Stimulated activated CD8-positive, alpha-beta memory T cell treated with anti-CD3 and anti-CD28 coated beads, Interleukin-4, amount 100 ng/mL, for 1 hour (primary cell): ENCODE measurements around the gene COPS6.

ENCODE experiments used
- DNase-seq, 2 donors: peaks; one replicate each; pipeline ENCODE4 v3.0.0-alpha.2; 2020; ENCODE audit warnings: low read depth in 2 of 2, low spot score in 1 of 2

Gene COPS6

DNA sequence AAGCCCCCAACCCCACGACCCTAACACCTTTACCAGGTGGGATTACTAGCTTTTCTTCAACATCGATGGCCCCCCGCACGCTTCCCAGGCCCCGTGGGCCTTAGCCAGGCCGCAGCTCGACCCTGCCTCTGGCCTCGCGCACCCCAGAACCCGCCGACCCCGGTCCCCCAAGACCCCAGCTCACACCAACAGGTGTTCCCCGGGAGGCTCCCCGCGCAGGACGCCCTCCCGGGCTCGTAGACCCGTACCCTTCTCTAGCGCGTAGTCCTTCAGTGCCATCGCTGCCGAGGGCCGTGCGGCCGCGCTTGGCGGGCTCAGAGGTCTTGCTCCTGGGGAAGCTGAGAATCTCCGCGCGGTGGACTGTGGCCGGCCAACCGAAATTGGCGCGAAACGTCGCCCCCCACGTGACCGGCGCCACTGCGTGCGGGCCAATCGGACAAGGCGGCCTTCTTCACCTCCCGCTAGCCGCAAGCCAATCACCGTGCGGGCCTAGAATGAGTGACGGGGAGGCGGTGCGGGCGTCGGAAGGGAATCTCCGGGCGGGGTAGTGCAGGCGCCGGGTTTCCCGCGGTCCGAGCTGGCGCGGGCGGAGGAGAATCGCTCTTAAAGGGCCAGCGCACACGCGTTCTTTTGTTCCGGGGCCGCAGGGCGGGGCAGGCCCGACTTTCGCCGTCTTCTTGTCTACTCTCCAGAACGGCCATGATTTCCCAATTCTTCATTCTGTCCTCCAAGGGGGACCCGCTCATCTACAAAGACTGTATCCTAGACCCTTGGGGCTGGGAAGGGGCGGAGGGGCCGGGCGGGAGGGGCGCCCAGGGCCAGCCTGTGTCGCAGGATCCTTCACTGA is 12.5 kb downstream of the COPS6 start, which contains the start of the genes AP4M1 and MCM7:
AP4M1 (plus strand) TSS at position 628 of the 847 bp plus-strand sequence; CDS start at position 700, 72 bp downstream.
MCM7 (minus strand) TSS at position 382 of the 847 bp plus-strand sequence; CDS start at position 279, 103 bp downstream.
- peak; percentile 89 to 95 for DNase-seq

DNA sequence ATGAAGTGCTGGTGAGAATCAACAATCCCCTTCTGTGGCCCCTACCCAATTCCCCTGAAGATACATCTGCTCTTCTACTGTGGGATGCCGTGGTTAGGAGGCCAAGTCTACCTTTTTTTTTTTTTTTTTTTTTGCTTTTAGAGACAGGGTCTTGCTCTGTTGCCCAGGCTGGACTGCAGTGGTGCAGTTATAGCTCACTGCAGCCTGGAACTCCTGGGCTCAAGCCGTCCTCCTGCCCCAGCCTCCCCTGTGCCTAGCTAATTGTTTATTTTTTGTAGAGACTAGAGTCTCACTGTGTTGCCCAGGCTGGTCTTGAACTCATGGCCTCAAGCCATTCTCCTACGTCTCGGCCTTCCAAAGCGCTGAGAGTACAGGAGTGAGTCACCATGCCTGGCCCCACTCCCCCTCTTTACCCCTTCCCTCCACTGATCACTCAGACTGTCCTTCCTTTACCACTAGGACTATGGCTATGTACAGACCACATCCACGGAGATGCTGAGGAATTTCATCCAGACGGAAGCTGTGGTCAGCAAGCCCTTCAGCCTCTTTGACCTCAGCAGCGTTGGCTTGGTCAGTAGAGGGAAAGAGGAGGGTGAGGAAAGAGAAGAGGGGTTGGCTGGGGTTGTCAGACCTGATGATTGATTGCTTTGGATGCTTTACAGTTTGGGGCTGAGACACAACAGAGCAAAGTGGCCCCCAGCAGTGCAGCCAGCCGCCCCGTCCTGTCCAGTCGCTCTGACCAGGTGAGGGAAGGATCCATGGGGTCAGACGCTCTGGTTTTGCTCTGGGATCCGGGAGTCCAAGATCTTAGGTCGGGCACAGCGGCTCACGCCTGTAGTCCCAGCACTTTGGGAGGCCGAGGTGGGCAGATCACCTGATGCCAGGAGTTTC is 14.4 kb downstream of the COPS6 start:
- no peak for DNase-seq

DNA sequence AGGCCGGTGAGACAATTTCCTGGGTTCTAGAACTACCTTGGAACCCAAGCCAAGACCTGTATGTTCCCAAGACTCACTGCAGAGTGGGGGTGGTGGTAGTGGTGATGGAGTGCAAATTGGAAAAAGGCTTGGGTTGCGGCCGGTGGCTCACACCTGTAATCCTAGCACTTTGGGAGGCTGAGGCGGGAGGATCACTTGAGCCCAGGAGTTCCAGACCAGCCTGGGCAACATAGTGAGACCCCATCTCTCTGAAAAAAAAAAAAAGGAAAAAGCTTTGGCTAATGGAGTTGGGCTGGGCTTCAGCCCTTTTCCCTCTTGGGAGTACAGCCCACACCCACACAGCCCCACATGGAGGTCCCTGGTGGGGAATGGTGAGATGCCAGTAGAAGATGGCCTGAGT is 16.8 kb downstream of the COPS6 start:
- no peak for DNase-seq

DNA sequence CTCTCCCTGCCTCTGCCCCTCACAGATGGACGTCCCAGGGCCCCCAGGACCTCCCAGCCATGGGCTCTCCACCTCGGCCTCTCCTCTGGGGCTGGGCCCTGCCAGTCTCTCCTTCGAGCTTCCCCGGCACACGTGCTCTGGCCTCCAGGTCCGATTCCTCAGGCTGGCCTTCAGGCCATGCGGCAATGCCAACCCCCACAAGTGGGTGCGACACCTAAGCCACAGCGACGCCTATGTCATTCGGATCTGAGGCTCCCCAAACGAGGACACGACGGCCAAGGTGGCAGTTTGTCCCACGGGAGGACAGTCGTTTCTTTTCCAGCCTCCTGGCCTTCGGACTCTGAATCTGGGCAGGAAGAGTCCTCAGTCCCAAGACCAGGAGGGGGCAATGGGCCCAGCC is 17.9 kb downstream of the COPS6 start:
- DNase-seq, result no peak

DNA sequence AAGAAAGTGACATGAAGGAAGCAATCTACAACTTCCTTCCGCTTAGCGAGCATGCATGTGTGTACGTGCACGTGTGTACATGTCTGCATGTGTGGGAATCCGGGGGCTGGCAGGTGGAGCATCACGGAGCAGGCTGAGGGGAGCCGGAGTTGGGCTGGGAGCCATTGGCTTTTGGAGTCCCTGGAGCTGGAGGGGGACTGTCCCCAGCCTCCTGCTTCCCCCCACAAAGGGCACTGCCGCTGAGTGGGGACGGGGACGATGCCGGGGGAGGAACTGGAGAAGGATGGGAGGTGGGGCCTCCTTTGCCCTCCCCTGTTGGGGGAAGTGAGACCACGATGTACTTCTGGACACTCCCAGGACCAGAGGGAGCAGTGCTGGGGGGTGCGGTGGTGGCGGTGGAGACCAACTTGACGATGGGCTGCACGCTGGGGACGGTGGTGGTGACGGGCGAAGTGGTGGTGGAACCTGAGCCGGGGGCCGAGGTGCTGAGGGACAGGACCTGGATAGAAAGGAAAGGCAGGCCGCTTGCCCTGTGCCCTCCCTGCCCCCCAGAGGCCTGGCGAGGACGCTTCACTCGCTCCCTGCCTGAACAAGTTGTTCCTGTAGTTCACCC is 18.5 kb downstream of the COPS6 start:
- no peak for DNase-seq

DNA sequence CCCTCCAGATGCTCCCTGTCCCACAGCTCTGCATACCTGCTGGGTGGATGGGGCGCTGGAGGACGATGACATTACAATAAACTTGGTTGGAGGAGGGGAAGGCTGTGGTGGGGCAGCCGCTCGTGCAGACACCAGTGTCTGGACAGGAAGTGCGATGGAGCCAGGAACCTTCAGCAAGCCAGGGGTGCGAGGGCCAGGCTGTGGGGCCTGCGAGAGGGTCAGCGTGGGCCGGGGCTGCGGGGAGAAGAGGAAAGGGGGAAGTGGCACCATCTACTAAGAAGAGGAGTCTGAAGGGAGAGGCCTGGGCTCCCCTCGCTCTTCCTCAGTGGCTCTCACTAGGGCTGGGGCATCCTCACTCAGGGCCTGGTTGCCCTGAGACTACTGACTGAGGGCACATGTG is 19.1 kb downstream of the COPS6 start:
- no peak for DNase-seq

DNA sequence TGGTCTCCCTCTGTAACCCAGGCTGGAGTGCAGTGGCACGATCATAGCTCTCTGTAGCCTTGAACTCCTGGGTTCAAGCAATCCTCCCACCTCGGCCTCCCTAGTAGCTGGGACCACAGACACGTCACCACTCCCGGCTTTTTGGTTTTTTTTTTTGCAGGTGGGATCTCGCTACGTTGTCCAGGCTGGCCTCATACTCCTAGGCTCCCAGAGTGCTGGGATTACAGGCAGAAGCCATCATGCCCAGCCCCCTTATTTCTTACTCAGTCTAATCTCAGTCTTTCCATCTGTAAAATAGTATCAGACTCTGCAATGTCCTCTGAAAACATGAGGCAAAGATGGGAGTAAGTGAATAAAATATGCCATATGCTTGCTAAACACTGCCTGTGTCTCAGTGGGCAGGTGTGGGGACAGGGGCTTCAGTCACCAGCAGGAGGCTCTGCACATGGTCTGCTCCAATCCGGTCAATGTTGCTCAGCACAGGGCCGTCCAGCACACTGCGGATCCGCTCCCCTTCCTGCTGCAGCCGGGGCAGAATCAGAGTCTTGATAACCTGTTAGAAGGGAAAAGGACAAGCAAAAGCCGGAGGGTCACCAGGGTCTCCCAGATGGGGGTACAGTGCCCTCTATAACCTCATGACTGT is 20.9 kb downstream of the COPS6 start:
- DNase-seq, result no peak

DNA sequence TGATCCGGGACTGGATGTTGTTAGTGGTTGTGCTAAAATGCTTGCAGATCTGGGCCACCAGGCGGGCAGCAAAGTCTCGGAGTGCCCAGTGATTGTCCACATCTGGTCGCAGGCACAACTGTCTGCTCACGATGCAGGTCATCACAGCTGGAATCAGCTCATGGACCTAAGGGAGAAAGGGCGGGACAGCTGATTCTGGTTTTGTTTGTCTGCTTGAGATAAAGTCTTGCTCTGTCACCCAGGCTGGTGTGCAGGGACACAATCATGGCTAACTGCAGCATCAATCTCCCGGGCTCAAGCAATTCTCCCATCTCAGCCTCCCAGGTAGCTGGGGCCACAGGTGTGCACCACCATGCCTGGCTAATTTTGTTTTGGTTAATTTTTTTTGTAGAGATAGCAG is 22.4 kb downstream of the COPS6 start:
- DNase-seq, result no peak

DNA sequence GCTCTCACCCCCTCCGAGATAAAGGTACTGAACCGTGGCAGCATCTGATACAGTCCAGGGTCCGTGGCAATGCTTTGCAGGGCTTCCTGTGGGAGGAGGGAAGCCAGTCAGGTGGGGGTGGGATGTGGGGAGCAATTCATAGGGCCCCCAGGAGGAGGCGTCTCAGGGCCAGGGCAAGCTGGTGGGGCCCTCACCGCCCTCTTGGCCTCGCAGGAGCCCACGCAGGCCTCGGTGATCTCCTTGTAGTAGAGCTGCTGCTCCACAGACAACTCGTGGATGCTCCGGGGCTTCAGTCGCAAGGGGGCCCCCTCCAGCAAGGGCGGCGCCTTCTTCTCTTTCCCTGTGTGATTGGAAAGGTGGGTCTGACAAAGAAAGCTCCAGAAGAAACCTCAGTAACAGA is 23.1 kb downstream of the COPS6 start:
- DNase-seq, result no peak

DNA sequence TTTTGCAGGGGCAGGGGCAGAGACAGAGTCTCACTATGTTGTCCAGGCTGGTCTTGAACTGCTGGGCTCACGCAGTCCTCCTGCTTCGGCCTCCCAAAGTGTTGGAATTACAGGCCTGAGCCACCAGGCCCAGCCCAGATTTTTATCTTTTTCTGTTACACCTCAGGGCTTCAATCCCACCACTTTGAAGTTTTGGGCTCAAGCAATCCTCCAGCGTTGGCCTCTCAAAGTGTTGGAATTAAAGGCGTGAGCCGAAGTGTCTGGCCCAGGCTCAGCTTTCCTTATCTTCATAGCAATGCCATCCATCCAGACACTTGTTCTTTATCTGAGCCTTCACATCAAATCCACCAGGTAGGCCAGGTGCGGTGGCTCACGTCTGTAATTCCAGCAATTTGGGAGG is 26.3 kb downstream of the COPS6 start:
- no peak for DNase-seq

DNA sequence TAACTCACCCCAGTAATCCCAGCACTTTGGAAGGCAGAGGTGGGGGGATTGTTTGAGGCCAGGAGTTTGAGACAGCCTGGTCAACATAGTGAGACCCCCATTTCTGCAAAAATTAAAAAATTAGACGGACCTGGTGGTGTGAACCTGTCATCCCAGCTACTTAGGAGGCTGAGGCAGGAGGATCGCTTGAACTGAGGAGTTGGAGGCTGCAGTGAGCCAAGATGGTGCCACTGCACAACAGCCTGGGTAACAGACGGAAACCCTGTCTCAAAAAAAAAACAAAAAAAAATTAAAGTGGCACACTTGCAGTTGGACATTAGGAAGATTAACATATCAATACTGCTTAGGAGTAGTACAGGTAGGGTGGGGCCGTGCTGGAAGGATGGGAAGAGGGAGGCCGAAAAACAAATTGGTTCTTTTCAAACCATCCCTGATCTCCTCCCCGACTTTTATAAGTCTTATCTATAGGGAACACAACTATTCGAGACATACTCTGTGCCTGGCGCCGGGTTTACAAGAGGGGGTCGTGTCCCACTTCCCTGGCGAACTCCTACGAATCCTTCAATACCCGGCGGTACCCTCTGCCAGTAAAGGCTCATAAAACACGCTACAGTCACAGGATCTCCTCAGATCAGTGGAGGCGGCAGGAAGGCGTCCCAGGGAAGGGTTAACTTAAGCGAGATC is 29.8 kb downstream of the COPS6 start:
- no peak for DNase-seq

DNA sequence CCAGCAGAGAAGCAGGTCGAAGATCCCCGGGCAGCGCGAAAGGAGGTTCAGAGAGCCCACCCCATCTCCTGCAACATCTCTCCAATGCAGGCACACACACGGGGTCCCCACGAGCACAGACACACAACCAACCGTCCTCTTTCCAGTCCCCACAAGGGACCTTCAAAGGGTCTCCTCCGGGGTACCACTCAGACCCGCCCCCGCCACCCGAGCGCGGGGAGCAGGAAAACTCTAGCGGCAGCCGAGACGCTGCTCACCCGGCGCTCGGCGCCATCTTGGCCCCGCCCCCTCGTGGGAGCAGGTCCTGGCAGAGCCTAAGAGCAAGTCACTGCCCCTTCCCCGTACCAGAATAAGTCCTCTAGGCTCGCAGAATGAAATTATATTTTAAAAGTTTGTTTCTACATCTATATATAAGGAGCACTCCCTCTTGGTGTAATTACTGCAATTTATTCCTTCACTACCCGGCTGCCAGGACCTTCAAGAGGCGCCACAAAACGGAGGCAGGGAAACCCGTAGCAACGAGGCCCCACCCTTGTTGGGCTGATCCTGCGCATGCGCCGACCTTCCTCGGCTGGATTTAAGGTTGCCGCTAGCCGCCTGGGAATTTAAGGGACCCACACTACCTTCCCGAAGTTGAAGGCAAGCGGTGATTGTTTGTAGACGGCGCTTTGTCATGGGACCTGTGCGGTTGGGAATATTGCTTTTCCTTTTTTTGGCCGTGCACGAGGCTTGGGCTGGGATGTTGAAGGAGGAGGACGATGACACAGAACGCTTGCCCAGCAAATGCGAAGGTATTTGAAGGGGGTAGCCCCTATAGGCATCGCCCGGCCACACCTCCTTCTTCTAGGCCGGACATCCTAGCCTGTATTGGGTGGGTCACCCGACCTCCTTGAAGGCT is 30.6 kb downstream of the COPS6 start, which contains the start of the genes CNPY4 and TAF6:
CNPY4 (plus strand) TSS at position 563 of the 898 bp plus-strand sequence; CDS start at position 674, 111 bp downstream.
TAF6 (minus strand) TSS at position 287 of the 898 bp plus-strand sequence. CDS start 5,149 bp downstream, outside the sequence.
- DNase-seq, result peak; percentile 92 to 94

DNA sequence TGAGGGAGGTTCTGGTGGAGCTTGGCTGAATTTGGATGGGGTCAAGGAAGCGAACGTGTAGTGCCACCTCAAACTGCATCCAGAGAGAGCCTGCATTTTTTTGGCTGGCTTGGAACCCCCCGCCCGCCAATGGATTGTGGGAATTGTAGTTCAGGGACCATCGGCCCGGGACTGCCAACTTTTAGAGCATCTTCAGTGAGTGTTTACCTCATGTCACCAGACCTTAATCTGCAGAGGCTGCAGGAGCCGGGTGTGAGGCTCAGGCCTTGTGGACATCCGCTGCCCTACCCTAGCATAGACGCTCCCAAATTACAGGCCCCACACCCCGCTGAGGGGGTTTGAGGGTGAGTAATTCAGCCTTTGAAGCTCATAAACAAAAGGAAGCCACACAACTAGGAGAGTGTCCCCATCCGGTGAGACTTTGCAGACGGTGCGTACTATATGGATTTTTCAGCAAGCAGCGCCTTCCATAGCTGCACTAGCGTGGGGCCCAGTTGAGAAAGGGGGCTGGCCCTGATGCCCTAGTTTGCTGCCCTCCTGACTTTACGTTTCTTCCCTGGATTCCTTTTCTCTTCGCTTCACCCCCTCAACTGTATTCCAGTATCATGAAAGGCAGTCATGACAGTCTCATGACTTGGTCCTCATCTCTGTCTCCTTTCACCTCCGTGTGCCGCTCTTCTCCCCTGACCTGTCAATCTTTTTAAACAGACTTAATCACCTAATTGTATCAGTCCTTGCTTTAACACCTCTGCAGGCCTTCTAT is 31.4 kb downstream of the COPS6 start:
- peak; percentile 25 to 44 for DNase-seq

DNA sequence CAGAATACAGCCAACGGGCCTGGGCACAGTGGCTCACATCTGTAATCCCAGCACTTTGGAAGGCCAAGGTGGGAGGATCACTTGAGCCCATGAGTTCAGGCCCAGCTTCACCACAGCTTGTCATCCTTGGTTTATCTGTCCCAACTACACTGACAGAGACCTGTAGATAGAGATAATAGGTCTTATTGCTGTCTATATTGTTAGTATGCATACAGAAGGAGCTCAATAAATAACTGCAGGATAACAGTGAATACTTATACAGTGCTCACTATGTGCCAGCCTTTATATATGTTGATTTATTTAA is 31.9 kb downstream of the COPS6 start:
- DNase-seq, result no peak

DNA sequence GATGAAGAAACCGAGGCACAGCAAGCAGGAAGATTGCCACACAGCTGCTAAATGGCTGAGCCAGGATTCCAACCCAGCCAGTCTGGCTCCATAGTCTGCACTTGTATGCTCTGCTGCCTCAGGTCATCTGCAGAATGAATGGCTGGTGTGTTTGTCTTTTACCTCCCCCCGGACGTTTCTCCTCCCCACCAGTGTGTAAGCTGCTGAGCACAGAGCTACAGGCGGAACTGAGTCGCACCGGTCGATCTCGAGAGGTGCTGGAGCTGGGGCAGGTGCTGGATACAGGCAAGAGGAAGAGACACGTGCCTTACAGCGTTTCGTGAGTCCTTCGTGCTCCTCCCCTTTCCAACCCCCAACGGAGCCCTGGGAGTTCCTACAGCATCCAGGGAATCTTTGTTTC is 33.3 kb downstream of the COPS6 start:
- DNase-seq, result no peak

DNA sequence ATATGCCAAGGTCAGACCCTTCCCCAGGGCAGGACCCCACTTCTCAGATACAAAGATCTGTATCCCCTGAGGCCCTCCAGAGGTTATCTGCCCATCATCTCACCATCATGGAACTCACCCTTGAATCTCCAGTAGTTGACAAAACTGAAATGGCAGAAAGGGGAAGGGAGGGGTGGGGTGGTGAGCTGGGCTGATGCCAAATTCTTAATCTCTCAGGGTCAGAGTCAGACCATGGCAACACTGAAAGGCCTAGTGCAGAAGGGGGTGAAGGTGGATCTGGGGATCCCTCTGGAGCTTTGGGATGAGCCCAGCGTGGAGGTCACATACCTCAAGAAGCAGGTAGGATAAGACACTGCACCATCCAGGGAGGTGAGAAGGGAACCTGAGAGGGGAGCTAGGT is 33.8 kb downstream of the COPS6 start:
- no peak for DNase-seq

DNA sequence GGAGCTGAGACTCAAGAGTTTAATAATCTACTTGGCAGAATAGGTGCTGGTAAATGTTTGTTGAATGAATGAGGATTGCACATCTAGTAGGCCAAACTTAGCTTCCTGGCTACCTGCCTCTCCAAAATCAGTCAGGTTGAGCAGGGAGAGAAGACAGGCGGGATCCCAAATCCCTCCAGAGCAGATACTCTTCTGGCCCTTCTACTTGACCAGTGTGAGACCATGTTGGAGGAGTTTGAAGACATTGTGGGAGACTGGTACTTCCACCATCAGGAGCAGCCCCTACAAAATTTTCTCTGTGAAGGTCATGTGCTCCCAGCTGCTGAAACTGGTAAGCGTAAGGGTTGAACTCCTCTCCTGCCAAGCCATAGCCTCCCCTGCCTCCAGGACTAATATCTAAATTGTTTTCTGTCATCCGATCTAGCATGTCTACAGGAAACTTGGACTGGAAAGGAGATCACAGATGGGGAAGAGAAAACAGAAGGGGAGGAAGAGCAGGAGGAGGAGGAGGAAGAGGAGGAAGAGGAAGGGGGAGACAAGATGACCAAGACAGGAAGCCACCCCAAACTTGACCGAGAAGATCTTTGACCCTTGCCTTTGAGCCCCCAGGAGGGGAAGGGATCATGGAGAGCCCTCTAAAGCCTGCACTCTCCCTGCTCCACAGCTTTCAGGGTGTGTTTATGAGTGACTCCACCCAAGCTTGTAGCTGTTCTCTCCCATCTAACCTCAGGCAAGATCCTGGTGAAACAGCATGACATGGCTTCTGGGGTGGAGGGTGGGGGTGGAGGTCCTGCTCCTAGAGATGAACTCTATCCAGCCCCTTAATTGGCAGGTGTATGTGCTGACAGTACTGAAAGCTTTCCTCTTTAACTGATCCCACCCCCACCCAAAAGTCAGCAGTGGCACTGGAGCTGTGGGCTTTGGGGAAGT is 35.8 kb downstream of the COPS6 start:
- no peak for DNase-seq
